Effector CD4-positive, alpha-beta T cell (primary cell): ENCODE measurements around the gene ANKZF1.

Experiments used
- DNase-seq: peaks from one replicate; pipeline ENCODE4 v3.0.0-alpha.2; 2020

ANKZF1 gene

DNA sequence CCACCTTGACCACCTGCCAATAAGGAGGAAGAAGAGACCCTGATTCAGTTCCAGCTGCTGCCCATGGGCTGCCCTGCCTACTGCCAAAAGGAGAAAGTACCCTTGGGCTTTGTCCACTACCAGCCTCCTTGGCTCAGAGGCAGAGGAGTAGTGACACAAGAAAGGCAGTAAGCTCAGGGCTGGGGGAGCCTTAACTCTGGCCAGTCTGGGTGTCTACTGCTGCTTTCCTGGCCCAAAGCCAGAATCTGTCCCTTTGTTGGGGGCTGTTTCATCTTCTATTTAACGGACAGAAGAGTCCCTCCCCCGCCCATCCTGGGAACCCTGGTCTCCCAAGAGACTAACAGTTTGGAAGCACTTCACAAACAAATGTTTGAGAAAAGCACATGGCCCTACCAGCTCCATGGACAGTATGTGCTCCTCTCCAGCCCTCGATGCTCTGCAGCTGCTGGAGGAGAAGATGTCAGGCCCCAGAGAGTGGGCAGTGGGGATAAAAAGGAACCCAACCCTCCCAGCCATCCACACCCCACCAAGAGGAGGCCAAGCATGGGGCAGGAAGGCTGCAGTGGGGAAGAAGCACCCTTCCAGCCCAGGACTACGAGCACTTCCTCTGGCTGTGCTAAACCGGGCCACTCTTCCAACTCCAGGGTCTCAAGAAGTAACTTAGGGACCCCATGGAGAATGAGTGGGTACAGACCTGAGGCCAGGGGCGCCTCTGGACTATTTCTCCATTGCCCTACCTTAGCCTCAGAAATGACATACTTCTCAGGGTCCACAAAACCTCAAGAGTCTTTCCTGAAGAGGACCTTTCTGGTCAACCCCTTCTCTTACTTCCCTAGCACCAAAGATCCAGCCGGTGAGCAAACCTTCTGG lies 1.3 kb upstream of the ANKZF1 start:
- no peak for DNase-seq

DNA sequence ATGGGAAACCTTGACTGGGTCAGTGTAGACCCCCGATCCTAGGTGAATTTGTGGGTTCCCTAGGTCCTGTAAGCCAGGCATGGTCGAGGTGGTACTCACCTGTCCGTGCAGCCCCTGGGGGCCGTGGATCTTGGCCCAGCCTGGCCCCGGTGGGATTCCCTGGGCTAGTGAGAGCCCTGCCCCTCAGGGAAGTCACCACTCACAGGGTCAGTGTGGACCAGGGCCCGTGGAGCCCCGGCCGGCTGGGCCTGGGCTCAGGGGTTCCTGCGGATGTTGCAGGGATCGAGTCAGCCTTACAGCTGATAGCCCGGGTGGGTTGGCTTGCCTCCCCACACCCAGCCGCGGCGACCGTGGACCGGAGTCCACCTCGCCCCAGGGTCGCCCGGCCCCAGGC lies 698 bp upstream of the ANKZF1 start:
- no peak for DNase-seq

GRCh38 chr2:219230059-219230540 lies 494 bp downstream of the ANKZF1 start:
- peak; percentile 29 for DNase-seq

DNA sequence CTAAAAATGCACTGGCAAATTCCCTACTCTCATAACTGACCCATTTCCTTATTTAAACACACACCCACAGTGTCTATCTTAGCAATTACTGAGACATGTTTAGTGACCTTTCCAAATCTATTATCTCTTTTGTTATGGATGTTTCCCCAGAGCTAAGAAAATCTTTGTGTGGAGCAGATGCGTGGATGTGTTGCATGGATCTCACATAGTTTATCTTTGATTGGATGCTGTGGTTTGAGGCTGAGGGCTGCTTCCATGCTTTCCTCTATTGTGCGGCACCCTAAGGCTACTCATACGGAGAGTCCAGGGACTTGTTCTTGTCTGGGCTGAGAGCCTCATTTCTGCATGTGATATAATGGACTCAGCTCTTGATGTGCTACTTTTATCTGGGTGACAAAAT lies 4.7 kb downstream of the ANKZF1 start:
- no peak for DNase-seq

- DNase-seq, result no peak
Measured at GRCh38 chr2:219243291-219243761, 13.7 kb downstream of the ANKZF1 start.

- no peak for DNase-seq
Measured at GRCh38 chr2:219244789-219245147, 15.2 kb downstream of the ANKZF1 start.

DNA sequence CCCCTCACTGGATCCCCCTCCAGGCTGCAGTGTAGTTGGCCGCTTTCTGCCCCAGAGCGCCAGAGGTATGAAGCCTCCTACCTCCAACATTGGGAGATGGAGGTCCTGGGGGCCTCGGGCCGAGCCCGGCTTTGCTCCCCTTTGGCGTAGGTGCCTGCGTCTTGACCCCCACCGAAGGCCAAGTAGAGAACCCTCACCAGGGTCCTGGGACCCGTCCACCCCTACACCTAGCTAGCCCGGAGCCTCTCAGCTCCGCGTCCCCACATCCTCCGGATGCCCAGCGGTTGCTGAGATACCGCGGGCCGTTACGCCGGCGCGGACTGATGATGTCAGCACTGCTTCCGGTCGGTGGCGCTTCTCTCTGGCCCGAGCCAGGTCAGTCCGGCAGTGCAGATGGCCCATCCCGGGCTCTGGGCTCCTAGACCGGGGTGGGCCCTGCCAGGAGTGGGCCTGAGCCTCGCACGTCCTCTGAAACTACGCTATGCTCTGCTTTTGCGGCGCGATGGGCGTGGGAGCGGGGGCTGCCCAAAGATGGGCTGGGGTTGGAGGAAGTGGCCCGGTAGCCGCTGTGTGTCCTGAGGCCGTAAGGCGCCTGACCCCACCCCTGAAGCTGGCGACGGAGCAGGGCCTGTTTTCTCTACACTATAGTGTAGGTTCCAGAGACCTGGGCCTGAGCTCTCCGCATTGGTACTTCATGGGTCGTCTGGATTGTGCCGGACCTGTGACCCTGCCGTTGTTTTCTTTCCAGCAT lies 15.7 kb downstream of the ANKZF1 start, which contains the start of the genes GLB1L and STK16:
TSS of gene GLB1L (minus strand) at position 297 of the 751 bp plus-strand sequence. CDS start 1,871 bp downstream, outside the sequence.
TSS of gene STK16 (plus strand) at position 332 of the 751 bp plus-strand sequence. CDS start 521 bp downstream, outside the sequence.
- peak; percentile 82 for DNase-seq

GRCh38 chr2:219245899-219246230 lies 16.3 kb downstream of the ANKZF1 start:
- no peak for DNase-seq

DNA sequence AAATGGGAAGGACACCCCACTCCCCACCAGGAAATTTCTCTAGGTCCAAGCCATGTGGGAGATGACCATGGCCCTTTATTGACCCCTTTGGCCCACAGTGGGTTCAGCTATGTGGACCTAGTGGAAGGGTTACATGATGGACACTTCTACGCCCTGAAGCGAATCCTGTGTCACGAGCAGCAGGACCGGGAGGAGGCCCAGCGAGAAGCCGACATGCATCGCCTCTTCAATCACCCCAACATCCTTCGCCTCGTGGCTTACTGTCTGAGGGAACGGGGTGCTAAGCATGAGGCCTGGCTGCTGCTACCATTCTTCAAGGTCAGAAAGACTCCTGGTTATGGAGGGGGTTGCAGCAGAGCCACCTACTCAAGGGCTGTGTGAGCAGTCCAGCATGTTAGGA lies 17.0 kb downstream of the ANKZF1 start:
- DNase-seq, result no peak

- DNase-seq, result peak; percentile 51
Measured at GRCh38 chr2:219247678-219248642, 18.4 kb downstream of the ANKZF1 start.

DNA sequence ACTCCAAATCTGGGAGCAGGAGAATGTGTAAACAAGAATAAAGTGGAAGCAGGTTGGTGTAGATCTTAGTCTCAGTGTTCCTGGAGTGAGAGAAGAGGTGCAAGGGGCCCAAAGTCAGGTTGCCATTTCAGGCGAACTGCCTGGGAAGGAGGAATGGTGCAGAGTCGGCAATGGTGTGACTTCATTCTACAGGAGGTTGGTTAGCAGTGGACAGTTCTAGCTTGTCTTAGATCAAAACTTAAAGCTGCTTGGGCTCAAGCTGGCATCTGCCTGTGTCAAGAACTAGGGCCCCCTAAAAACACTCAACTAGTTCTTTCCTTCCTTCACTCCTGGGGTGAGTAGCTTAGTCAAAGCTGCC lies 19.2 kb downstream of the ANKZF1 start:
- DNase-seq, result no peak

- peak; percentile 20 for DNase-seq
Measured at GRCh38 chr2:219249203-219249980, 19.8 kb downstream of the ANKZF1 start.

DNA sequence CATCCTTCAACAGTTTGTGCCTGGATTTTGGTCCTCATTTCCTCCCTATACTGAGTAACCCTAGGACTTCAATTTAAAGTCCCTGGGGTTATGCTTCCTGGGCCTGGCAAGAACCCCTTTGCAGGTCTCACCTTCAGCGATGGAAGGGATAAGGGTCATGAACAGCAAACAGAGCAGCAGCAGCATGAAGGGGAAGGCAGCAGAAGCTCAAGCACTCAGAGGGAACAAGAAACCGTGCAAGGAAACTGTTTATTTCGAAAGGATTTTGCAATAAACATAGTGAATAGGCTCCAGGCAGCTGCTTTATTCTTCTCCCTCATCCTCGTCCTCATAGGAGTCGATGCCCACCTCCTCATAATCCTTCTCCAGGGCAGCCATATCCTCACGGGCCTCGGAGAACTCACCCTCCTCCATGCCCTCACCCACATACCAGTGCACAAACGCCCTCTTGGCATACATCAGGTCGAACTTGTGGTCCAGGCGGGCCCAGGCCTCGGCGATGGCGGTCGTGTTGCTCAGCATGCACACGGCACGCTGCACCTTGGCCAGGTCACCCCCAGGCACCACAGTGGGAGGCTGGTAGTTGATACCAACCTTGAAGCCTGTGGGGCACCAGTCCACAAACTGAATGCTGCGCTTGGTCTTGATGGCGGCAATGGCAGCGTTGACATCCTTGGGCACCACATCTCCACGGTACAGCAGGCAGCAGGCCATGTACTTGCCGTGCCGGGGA lies 20.6 kb downstream of the ANKZF1 start:
- no peak for DNase-seq

GRCh38 chr2:219251656-219252055 lies 22.1 kb downstream of the ANKZF1 start:
- DNase-seq, result no peak

DNA sequence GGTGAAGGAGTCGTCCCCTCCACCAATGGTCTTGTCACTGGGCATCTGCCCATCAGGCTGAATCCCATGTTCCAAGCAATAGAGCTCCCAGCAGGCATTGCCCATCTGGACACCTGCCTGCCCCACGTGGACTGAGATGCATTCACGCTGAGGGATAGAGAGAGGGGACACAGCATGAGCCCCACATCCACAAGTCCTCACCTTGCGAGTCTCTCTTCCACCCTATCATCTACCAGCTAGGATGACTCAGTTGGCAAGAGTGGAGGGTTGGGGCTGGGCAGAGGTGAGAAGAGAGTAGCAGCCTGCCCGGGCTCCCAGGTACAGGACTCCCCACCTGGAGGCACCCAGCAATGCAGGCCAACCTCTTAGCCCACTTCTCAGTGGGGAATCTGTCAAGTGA lies 22.5 kb downstream of the ANKZF1 start:
- peak; percentile 19 for DNase-seq

- no peak for DNase-seq
Measured at GRCh38 chr2:219252570-219252899, 22.9 kb downstream of the ANKZF1 start.

DNA sequence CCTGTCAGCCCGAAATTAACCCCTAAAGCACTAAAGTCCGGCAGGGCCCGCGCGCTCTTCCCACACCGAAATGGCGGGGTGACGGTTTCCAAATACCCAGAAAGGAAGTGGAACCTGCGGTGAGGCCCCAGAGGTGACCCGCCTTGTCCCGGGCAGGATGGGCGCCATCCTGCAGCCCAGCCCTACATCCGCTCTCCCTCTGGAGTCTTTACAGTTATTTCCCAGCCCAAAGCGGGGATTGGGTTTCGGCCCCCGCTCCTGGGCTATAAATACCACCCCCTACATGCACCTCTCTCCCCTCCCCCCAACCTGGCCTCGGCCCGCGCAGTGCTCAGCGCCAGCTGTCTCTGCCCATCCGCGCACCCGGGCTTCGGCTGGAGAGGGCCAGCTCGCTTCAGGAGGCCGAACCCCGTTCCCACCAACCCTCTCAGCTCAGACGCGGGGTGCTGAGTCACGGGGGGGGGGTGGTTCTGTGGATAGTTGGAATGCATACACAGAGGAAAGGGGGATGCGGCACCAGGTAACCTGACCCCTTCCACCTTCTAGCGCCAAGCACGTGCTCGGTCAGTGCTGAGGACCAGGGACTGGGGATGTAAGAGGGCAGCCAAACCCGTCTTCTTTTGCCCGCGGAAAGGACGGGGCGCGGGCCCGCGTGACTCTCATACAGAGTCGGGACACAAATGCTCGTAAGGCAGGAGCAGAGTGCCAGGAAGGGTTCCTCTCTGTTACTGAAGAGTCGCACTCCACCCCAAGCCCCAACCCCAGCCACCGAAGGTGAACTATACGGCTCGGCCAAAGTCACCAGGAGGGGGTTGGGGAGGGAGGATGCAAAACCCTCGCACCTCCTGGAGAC lies 23.5 kb downstream of the ANKZF1 start, which contains the start of gene TUBA4B:
TSS of gene TUBA4B (plus strand) at position 344 of the 853 bp plus-strand sequence. CDS start at position 509, 165 bp downstream.
- peak; percentile 29 for DNase-seq

DNA sequence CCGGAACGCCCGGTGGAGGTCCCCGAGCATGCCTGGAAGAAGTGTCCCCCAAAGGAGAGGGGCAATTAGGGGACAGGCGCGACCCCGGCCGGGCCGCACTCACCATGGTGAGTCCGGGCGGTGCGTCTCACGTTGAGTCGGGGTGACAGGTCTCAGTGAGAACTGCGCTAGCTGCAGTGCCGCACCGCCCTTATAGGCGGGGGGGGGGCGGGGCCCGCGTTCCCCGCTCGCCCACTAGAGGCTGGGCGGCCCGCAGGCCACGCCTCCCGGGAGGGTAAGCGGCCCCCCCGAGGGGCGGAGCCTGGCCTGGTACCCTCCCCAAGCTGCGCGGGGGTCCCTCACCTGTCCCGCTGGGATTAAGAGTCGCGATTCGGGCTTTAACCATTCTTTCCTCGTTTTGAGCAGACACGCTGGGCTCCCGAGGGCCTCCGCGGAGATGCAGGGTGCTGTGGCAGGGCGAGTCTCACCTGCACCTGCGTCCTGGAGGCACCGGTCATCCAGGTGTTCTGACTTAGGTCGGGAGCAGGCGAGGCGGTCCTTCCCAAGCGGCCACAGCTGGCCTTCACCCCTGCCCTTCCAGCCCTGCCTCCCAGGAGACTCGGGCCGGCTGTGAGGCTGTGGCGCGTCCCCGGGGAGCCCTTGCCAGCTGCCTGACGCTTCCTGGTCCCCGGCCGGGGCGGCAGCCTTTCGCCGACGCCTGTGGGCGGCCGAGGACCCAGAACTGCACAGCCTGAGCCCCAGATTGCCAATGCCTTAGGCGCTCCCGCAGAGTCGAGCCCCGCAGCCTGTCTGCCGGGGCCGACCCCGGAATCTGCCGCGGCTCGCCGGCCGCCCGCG lies 24.4 kb downstream of the ANKZF1 start, which contains the start of gene TUBA4A:
TSS of gene TUBA4A (minus strand) at position 166 of the 837 bp plus-strand sequence. CDS start at position 106, 60 bp downstream.
- DNase-seq, result peak; percentile 92
